Endothelial cell of umbilical vein (primary cell): ENCODE data around the gene NEU3. TPM values are rescaled to one million over a fixed set of nuclear protein-coding genes. Genes with fewer than 3 reads are reported as not detected.
"Not testable (repeated sequence)": the region's sequence is repeated elsewhere in the genome, so short reads cannot be mapped to it uniquely, and the experiment has no call there.

Experiments
- BruUV-seq: library from RNA; stranded (reverse); fragments of 400-500 nt; replicated peaks from 2 replicates; lab custom pipeline; 2021; lab: Mats Ljungman, UMichigan
- CTCF ChIA-PET: fragments of 300-600, 350-600 bp; sonication (Branson Sonifier 250); formaldehyde crosslinking; loops from one replicate; lab custom pipeline; 2021; ENCODE audit warnings: antibody characterized with exemption, inconsistent platforms; lab: Charles Lee
- POLR2A ChIA-PET: fragments of 300-600, 350-600 bp; sonication (Branson Sonifier 250); formaldehyde crosslinking; loops from one replicate; lab custom pipeline; 2021; ENCODE audit warnings: antibody characterized with exemption, inconsistent platforms; lab: Charles Lee
- DNase-seq: peaks from one replicate; pipeline ENCODE4 v3.0.0-alpha.2; 2011; ENCODE audit warnings: low read depth, low spot score
- FAIRE-seq: peaks from 2 replicates; lab custom pipeline; 2011; peaks lifted over from hg19 to GRCh38; lab: Jason Lieb, UNC
- H2AFZ ChIP-seq: 2 replicates; pipeline ENCODE4 v1.6.0; 2012; ENCODE audit warnings: low read depth, low read length, control low read depth, inconsistent platforms
- H3K27ac ChIP-seq: 2 replicates; pipeline ENCODE4 v1.5.1; 2011; ENCODE audit warnings: low read depth, mild to moderate bottlenecking, control low read depth, low read length, moderate library complexity; ENCODE audit not compliant: insufficient read depth
- H3K27me3 ChIP-seq, 2 experiments: 2 replicates each; pipeline versions ENCODE4 v1.6.0 to v1.6.1; 2011; ENCODE audit warnings: low read length in 2 of 2, mixed read lengths in 1 of 2; ENCODE audit not compliant: control insufficient read depth in 2 of 2, insufficient read depth in 2 of 2
- H3K36me3 ChIP-seq, 2 experiments: 2 replicates in 1 of 2; 3 replicates in 1 of 2; pipeline ENCODE4 v1.5.1; 2011; ENCODE audit warnings: low read length in 2 of 2, mild to moderate bottlenecking in 1 of 2, moderate library complexity in 1 of 2; ENCODE audit not compliant: control insufficient read depth in 2 of 2, insufficient read depth in 2 of 2; ENCODE audit errors: extremely low read depth in 1 of 2
- H3K4me1 ChIP-seq: 3 replicates; pipeline ENCODE4 v1.5.1; 2011; ENCODE audit warnings: mild to moderate bottlenecking, low read length; ENCODE audit not compliant: control insufficient read depth, insufficient read depth; ENCODE audit errors: extremely low read depth
- H3K4me2 ChIP-seq: 2 replicates; pipeline ENCODE4 v1.6.1; 2011; ENCODE audit warnings: low read length, control low read depth, mixed read lengths; ENCODE audit not compliant: insufficient read depth
- H3K4me3 ChIP-seq, 3 experiments: fragments of 200-600 bp in 1 of 3; sonication (generic), shearing (Covaris generic) in 1 of 3; replicated peaks in 1 of 3; 2 replicates each; pipeline ENCODE4 v1.5.1; 2011 to 2016; ENCODE audit warnings: control low read depth in 3 of 3, low read length in 3 of 3, mild to moderate bottlenecking in 2 of 3, inconsistent platforms in 1 of 3, low read depth in 1 of 3, moderate library complexity in 1 of 3; ENCODE audit not compliant: insufficient read depth in 1 of 3
- H3K79me2 ChIP-seq: 2 replicates; pipeline ENCODE4 v1.6.0; 2012; ENCODE audit warnings: low read length, inconsistent platforms; ENCODE audit not compliant: control insufficient read depth, insufficient read depth
- H3K9ac ChIP-seq: replicated peaks from 2 replicates; pipeline ENCODE3; 2011; ENCODE audit warnings: low read length, control low read depth; ENCODE audit not compliant: insufficient read depth; ENCODE audit errors: extremely low read depth
- H3K9me1 ChIP-seq: replicated peaks from 3 replicates; pipeline ENCODE4 v1.6.0; 2011; ENCODE audit warnings: mild to moderate bottlenecking, low read length; ENCODE audit not compliant: control insufficient read depth, insufficient read depth; ENCODE audit errors: extremely low read depth
- H3K9me3 ChIP-seq: replicated peaks from 2 replicates; pipeline ENCODE4 v1.5.1; 2012; ENCODE audit warnings: low read length, inconsistent platforms; ENCODE audit not compliant: control insufficient read depth, insufficient read depth
- H4K20me1 ChIP-seq: replicated peaks from 2 replicates; pipeline ENCODE3; 2011; ENCODE audit warnings: mild to moderate bottlenecking, low read length; ENCODE audit not compliant: control insufficient read depth, insufficient read depth; ENCODE audit errors: extremely low read depth
- dilution Hi-C: fragments of 300-500 bp; cut with MboI; formaldehyde crosslinking; loops from one replicate; pipeline ENCODE4 v1.15.0; 2019; ENCODE audit warnings: low sequenced_read_pairs; ENCODE audit not compliant: extremely low pct_ligation_motif_present
- intact Hi-C: fragments of 100-400 bp; cut with micrococcal nuclease; formaldehyde crosslinking; loops from one replicate; pipeline ENCODE4 v1.10.0; 2022
- polyA plus RNA-seq, 4 experiments: library from polyadenylated mRNA; depleted of rRNA in 3 of 4; stranded (reverse) in 3 of 4; unstranded in 1 of 4; fragments of >200 nt; gene quantifications; 2 replicates each; pipeline versions ENCODE4 v1.2.1 to v1.2.3, GENCODE V29; 2011 to 2012; ENCODE audit warnings: missing spikeins in 1 of 4
- total RNA-seq: library from RNA; stranded (reverse); gene quantifications from 2 replicates; pipeline ENCODE4 v1.2.3, GENCODE V29; 2021

Gene NEU3
- total and polyA plus RNA-seq, 2 donors (not counting 3 experiments of a cell fraction or from before 2014, with no cell fraction given): 5.9 to 7.0 TPM

- dilution Hi-C loops, H3K9me1 ChIP-seq, H3K27me3 ChIP-seq, H3K27ac ChIP-seq, H3K36me3 ChIP-seq, H3K9ac ChIP-seq, H3K79me2 ChIP-seq, DNase-seq, intact Hi-C loops, POLR2A ChIA-PET, H3K4me2 ChIP-seq, H4K20me1 ChIP-seq, H2AFZ ChIP-seq, H3K4me1 ChIP-seq, H3K4me3 ChIP-seq, BruUV-seq, FAIRE-seq, H3K9me3 ChIP-seq: not testable (repeated sequence)
- CTCF ChIA-PET: interaction anchor here (1.0 kb wide), 1 partner anchor 115 kb away, joined by 3 read pairs; no protein-coding TSS in a partner anchor
Measured at GRCh38 chr11:75044381-75045170, 55.8 kb downstream of the NEU3 start.

DNA sequence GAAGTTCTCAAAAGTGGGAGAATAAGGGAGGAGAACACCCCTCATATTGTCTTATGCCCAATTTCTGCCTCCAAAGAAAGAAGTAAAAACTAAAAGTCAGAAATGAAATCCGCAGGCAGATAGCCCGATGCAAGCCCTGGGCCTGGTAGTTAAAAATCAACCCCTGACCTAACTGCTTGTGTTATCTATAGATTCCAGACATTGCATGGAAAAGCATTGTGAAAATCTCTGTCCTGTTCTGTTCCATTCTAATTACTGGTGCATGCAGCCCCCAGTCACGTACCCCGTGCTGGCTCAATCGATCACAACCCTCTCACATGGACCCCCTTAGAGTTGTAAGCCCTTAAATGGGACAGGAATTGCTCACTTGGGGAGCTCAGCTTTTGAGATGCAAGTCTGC, 57.9 kb downstream of the NEU3 start:
- H3K27ac ChIP-seq, DNase-seq, H3K4me3 ChIP-seq, H3K79me2 ChIP-seq, BruUV-seq, H3K36me3 ChIP-seq, H3K9me1 ChIP-seq, dilution Hi-C loops, H2AFZ ChIP-seq, FAIRE-seq, H3K9me3 ChIP-seq, H4K20me1 ChIP-seq, H3K4me1 ChIP-seq, H3K4me2 ChIP-seq, H3K9ac ChIP-seq, H3K27me3 ChIP-seq, intact Hi-C loops, POLR2A ChIA-PET: not testable (repeated sequence)
- CTCF ChIA-PET: interaction anchor here (1.0 to 1.7 kb wide), 2 partner anchors 24 to 202 kb away, joined by 4 to 6 read pairs; no protein-coding TSS in a partner anchor
